Left forelimb (tissue), 1 donor: ENCODE results near the gene MSI2.
A peak's percentile ranks its signal among the peaks of the same experiment; 100 is the strongest.

ENCODE experiments used
- DNase-seq: peaks from one replicate; pipeline ENCODE4 v3.0.0-alpha.2; 2018; ENCODE audit warnings: low spot score

Gene MSI2

DNA sequence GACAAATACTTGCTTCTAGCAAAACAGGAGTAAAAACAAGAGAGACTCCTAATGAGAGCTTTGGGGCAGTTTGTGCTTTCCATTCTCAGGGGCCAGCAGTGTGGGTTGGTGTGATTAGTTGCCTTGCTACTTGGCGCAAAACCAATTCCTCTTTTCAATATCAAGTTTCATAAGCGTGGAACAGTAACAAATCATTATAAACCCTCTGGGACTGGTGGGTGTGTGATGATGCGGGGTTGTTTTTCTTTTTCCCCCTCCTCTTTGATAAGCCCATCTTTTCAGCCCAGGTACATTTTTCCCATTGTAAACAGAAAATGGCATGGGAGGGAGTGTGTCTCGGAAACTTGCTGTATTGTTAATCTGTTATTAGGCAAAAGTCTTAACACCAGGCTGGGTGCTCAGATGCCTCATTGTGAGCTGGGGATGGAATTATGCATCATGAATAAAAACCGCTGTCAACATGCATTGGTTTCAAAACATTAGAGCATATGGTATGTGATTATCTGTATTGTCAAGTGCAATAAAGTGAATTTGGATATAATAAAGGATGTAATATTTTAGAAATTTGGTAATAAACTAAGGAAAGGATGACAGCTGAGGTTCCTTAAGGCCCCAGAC, 322.4 kb downstream of the MSI2 start:
- DNase-seq = no peak

DNA sequence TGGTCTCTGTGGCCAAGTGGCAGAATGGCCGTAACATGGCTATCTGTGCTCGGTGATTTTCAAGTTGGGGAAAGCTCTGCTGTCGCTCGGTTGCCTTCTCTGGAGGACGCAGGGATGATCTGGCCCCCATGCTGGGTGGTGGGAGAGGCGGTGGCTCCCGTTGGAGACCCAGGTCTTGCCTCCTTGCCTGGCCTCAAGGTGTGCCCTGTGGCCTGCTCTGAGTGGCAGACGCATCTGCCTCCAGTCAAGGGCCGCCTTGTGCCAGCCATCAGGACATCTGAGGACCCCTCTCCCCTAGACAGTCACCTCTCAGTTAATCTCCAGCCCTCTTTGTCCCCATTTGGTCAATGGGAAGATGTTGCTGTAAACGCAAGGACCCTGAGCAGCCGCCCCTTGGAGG, 322.9 kb downstream of the MSI2 start:
- DNase-seq = no peak

DNA sequence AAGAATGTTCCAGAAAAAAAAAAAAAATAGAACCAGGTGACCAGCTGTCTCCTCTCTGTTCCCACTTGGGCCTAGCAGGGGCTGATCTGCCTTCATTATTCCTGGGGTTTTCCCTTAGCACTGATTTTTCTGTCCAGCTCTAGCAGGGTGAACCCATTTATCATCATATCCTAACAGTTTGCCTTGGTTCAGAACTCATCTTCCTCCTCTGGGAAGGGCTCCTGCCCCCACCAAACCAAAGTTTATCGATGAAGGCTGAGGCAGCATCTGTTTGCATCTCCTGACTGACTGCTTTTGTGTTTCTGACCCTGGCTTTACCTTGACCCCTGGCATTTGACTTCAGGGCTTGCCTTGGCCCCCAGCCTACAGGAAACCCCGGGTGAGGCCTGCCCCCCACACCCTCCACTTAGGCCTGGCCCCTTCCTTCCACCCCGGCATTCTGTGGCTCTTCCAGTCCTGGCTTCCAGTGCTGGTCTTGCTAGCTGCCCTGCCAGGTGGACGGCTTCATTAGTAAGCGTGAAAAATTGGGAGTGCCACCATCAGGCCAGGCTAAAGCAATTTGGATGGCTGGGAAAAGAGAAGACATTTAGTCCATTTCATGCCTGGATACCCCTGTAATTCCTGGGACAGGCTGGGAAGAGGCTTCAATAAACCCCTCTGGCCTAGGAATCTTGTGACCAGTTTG, 323.9 kb downstream of the MSI2 start:
- no peak for DNase-seq

DNA sequence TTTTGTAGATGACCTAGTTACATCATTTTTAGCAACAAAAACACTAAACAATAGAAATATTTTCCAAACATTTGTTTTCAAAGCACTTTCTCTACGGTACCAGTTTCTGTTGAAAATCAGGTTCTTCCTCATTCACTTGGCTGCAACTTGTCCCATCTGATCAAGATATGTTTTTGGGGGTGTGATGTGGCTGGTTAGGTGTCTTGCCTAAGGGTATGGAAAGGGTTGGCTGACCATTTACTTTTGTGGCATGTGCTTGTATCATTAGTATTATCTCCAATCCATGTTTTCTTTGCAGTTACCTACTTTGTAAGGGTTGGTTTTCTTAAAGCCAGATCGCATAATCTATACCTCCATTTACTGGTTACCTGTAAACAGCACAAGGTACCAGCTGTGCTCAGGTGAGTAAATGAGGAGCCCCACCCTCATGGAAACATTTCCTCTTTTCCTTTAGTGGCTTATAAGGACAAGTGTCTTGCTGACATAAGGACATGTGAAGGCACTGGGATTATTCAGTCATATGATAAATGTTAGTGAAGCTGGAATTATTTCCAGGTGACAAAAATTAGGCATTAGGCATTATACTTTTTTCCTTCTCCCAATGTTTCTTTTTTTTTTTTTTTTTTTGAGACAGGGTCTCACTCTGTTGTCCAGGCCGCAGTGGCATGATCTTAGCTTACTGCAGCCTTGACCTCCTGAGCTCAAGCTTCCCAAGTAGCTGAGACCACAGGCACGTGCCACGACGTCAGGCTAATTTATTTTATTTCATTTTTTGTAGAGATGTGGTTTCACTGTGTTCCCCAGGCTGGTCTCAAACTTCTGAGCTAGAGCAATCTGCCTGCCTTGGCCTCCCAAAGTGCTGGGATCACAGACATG, 326.8 kb downstream of the MSI2 start:
- DNase-seq = no peak

DNA sequence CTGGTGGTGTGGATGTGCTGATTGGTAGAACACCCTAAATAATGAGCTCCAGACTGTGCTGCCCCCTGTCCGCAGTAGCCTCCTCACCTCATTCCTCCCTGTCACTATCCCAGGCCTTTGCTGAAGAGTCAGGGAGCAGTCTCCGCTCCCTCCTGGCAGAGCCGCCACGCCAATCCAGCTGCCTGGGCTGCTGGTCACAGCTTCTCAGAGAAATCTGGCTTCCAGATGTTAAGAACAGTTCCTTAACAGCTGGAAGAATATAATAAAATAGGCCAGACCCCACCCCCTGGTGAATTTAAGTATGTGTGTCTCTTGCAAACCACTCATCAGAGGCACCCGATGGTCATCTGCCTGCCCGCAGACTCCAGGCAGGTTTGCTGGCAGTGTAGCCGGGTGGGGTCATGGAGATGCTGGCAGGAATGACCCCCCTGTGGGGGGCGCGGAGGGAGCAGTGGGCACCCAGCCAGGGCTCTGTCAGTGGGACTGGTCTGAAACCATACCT, 327.8 kb downstream of the MSI2 start:
- peak; percentile 79 for DNase-seq

DNA sequence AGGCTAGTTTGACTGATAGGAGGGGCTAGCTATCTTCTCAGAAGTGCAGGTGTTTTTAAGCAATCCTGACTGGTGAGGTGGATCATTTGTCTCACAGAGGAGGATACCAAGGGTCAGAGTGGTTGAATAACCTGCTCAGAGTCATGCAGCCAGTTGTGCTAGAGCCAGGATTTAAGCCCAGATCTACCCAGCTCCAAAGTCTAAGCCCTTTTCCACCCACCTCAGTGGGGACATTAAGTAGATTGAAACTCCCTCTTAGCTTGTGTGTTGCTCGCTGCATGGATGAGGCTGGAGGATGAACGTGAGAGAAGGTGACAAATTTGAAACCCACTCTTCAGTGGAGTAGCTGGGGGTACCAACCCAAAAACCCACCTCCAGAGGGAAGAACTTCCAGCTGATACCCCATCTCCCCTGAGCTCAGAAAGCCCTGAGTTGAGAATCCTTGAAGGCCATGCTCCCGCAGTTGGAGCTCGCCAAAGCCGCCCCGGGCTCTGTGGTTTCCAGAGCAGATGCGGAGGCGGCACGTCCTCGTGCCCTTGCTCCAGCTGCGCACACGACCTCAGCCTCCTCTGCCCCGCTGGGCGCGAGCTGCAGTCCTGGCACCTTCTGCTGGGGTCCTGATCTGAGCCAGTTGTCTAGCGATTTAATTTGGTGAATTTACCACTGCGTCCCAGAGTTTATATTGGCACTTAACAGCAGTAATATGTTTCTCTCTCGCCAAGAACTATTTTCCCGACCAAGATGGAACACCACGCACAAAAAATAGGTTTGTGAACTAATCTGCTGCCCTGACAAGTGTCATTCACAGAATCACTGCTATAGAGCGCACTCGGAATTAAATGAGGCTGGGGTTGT, 329.2 kb downstream of the MSI2 start:
- DNase-seq = no peak

DNA sequence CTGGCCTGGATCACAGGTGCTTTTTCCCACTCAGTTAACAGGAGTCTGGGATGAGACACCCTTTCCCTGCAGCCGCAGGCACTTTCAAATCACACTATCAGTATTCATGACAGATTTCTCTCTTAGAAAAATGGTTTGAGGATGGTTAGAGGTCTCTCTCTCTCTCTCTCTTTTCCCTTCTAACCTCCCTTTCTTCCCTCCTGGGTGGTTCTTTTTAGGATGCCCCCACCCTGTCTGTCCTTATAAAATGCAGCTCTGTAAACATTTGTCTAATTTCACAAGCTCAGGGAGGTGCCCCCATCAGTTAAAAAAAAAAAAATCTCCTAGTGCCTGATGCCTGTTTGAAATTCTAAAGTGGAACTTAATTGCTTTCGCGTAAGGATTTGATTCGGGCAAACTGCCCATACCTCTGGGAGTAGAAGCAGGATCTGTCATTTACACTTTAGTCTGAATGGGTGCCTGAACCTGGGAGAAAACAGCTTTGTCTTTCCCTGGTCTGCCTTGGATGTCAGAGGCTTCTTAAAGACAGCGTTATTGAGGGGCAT, 329.9 kb downstream of the MSI2 start:
- no peak for DNase-seq

DNA sequence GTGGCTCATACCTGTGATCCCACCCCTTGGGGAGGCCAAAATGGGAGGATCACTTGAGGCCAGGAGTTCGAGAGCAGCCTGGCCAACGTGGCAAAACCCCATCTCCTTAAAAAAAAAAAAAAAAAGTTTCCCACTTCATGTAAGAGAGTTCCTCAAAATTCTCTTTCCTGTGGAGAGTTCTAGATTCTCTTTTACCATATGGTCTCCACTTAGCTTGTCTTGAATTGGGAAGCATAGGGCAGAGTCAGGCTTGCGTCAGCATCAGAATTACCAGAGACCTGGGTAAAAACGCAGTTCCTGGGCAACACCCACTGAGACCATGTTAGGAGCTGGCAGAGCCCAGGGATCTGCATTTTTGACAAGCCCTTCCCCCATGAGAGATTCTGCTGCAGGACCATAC, 330.4 kb downstream of the MSI2 start:
- no peak for DNase-seq

DNA sequence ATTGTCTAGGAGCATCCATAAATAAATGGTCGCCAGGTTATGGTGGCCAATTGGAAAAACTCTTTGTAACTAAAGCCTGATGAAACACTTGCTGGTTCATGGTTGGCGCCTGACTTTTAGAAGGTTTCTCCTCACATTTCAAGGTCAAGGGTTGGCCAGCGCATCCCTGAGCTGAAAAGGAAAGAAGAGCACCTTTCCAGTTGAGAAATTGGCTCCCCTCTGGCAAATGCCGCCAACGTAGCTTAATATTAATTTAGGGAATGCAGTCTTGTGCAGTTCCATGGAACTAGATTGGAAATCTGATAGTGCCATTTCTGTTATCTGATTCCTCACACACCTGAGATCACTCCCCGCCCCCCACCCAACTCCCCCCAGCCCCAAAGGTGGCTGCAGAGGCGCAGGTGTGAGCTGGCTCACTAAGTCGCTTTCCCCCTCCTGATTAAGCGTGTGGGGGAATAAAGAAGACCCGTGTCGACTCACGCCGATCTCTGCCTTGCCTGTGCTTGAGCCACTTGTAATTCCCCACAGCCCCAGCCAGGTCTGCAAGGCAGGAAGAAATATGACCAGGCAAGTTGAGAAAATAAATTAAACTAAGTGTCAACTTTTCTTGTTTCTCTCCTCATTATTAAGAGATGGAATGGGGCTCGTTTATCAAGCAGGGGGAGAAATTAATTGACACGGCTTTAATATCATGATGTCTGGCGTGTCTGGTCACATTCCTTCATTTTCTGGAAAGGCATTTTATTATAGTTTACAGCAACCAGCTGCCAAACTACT, 331.1 kb downstream of the MSI2 start:
- no peak for DNase-seq

DNA sequence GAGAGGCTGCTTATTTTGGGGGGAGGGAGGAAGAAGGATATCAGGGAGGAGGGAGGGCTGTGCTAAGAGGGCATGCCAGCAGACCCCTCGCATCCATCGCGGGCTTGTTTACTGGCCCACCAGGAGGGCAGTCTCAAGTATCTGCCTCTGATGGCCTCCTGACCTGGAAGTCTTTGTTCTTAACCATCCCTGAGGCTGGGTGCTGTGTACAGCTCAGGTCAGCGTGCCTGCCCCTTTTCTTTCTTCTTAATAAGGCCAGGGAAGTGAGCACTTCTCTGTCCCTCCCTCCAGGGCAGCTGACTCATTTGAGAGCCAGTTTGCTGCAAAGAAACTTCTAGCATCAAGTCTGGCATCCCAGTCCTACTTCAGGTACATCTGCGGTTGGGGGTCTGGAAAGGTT, 331.8 kb downstream of the MSI2 start:
- DNase-seq = no peak

DNA sequence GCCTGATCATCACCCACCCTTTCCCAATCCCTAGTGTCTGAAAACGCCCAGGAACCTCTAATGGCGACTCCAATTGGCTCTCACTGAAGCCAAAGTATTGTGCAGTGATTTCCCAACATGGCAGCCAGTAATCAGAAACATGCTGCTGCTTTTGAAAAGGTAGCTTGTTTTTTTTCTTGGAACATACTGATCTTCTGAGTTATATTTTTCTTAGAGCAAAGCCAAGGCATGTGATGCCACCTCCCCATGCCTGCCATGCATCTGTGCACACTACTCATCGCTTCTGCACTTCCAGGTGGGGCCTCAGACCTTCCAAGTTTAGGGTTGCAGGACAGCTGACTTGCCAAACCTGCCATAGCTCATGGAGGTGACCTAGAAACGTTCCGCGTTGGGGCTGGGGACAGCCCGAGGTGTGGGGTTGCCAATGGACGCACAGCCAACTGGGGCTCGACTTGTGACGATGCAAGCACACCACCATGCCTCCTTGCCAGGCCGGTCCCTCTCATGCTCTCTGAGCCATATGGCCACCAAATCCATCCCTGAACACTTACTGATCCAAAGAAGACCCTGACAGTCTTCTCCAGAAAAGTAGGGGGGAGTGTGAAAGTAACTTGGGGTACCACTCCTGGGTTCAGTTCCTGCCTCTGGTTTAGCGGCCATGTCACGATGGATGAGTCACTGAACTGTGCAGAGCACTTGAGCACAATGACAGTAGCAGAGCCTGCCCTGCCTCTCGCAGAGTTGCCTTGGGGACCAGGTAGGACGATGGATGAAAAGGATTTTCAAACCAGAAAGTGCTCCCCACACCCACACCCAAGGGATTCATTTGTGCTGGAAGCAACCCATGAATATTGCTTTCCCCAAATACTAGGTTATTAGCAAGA, 333.1 kb downstream of the MSI2 start:
- DNase-seq = no peak

DNA sequence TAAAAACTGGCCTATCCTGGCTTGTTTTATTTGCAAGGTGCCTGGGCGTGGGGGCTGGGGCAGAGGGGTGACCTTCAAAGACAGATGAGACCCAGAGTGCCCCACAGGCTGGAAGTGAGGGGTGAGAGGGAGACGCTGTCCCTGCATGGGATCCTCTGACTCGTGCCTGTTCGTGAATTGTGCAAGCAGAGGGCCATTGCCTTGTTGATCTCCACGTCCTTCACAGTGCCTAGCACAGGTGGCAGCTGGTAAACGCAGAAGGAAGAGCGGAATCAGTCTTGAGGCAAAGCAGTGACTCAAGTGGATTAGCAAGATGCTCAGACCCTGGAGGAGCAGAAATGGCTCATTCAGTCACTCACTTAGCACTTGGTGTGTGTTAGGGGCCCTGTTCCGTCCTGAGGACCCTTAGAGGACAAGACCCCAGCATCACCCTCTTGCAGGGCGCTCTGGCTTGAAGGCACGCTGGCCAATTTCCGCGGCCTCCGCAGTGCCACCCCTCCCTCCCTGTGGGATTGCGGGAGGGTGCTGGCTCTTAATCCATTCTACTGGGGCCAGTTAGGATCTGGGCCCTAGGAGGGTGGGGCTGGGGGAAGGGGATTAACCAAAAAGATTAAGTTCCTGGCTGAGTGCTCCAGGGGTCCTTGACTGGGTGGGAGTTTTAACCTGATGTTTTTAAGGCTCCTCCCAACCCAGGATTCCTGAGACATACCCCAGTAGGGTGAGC, 337.6 kb downstream of the MSI2 start:
- no peak for DNase-seq

DNA sequence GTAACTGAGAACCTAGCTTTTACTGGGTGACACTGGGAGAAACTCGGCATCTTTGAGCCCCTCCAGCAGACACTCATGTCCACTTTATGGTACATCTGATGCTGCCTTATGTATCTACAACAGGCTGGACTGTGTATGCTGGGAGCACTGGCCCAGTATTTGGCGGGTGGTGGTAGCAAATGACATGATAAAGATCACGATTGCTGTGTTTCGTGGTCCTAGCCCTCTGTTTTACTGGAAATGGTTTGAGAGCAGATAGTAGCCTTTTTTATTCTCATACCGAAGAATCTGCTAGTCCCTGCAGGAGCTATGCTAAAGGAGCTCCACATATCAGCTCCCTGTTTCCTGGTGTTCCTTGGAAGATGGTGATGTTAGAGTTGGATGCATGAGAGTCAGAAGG, 338.4 kb downstream of the MSI2 start:
- no peak for DNase-seq

DNA sequence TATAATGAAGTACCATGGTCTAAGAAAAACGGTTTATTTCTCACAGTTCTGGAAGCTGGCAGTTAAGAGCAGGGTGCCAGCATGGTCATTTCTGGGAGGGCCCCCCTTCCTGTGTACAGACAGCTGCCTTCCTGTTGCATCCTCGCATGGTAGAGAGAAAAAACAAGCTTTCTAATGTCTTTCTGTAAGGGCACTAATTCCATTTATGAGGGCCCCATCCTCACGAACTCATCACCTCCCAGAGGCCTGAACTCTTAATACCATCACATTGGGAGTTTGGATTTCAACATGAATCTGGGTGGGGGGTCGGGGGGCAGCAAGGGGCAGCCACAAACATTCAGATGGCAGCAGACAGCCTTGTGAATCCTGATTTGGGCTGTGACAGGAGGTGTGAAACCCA, 339.1 kb downstream of the MSI2 start:
- no peak for DNase-seq

DNA sequence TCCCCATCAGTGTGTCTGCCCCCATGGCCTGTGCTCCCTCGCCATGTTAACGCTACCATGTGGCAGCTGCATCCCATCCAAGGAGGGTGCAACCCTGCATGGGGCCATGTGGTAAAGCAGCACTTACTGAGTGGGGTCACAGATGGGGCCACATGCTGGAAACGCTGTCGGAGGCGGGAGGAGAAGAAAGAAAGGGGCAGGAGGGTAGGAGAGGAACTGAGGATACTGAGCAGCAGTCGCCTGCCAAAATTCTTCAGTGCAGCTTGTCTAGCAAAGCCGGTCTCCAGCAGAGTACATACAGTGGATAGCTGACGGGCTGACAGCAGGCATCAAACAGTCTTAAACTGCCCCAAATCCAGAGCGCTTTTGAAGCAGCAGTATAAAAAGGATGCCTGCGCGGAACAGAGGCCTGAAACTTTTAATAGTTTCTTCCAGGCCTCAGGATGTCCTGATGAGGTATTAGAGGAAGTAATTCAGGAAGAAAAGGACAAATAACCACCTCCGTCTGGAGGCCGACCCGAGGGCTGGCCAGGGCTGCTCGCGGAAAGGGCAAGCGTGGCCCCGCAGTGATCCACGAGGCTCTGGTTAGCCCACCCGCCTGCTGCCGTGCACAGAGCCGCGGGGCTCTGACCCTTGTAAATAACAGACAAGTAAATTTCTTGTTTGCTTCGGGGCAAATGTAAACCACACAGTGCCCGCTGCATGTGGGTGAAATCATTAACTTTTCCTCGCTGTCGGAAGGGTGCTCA, 339.8 kb downstream of the MSI2 start:
- no peak for DNase-seq

DNA sequence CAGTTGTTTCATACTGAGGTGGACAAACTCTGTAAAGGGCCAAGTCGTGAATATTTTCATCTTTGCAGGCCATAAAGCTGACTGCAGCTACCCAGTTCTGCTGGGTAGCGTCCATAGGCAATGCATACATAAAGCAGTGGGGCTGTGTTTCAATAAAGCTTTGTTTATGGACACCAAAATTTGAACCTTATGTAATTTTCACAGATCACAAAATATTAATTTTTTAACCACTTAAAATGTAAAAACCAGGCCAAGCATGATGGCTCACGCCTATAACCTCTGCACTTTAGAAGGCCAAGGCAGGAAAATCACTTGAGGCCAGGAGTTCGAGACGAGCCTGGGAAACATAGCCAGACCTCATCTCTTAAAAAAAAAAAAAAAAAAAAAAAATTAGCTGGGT, 340.8 kb downstream of the MSI2 start:
- DNase-seq = no peak

DNA sequence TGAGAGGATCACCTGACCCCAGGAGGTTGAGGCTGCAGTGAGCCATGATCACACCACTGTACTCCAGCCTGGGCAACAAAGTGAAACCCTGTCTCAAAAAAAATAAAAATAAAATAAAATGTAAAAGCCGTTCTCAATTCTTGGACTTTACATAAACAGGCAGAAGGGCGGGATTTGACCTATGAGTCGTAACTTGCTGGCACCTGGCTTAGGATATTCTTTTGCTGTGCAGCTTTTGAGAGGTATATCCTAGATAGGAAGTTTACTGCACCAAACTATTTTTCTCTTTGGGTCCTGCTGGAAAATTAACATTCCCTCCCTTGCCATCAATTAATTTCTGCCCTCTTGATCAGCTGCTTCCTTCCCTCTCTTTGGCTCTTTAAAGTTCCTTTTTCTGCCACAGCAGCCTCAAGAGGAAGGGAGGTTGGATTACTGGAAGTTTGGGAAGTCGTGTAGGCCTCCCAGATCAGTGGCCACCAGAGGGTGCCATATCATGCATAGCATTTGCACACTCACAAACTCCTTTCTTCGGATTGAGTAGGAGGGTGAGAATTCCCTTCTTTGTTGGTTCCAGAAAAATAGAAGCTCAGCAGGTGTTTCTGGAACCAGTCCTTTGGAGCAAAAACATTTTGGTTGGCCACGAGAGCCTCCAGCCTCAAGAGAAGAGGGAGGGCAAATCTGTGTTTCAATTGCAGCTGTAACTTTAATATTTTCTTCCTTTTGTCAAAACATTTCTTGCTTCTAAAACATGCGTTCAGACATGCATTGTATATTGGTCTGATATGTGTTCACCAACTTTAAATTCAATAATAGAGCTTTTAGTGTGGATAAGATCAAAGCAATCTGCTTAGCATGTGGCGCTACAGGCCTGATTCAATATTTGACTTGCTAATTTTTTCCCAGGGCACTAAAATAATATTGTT, 341.5 kb downstream of the MSI2 start:
- DNase-seq = no peak
